ENCODE results near the gene PARP11.

Gene PARP11

DNA sequence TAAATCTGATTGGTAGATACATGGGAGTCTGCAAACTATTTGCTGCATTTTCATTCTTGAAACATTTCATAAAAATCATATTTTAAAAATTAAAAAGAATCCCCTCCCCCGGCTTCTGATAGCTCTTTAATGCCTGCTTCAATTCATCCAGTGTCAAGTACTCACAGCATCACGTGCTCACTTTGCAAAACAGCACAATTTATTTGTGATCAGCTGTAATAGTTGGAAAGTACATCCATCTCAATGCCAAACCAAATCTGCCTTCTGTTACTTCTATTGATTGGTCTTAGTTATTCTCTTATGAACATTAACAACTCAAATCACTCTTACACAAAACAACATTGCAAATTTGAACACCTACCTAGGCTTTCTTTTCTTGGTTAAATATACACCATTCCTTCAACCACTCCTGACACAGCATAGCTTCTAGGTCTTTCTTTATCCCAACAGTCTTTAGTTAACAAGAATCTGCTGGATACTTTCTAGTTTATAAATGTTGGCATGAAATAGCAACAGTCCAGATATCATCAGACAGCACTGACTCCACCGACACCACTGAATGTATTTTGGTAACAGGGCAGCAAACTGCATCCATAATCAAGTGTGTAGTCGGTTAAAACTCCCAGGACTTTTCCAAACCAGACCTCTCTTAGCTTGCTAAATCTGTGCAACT is 58.0 kb downstream of the PARP11 start:
- DNase-seq: no peak

DNA sequence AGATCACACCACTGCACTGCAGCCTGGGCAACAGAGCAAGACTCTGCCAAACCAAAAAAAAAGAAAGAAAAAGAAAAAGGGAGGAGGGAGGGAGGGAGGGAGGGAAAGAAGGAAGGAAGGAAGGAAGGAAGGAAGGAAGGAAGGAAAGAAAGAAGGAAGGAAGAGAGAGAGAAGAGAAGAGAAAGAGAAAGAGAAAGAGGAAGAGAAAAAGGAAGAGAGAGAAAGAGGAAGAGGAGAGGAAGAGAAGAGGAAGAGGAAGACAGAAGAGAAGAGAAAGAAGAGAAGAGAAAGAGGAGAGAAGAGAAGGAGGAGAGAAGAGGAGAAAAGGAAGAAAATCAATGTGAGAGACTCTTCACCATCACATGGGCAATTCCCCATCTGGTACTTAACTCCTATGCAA is 62.7 kb downstream of the PARP11 start:
- DNase-seq: no peak

DNA sequence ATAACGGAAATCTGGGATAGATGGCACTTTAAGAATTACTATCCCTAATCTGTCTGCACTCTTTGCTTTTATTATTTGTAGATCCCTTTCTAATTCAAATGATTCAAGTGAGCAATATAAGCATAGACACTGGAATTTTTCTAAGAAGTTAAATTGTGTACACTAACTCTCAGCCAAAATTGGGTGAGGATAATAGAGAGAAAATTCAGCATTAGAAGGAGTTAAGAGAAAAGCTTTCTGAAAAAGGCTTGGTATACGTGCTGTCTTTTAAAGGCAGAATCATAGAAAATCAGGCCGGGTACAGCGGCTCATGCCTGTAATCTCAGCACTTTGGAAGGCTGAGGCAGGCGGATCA is 63.2 kb downstream of the PARP11 start:
- DNase-seq: no peak

GRCh38 chr12:3809357-3810015 is 63.7 kb downstream of the PARP11 start:
- DNase-seq: no peak

GRCh38 chr12:3805077-3805476 is 68.1 kb downstream of the PARP11 start:
- no peak for DNase-seq

GRCh38 chr12:3803865-3804472 is 69.2 kb downstream of the PARP11 start:
- peak; percentile 47 for DNase-seq

DNA sequence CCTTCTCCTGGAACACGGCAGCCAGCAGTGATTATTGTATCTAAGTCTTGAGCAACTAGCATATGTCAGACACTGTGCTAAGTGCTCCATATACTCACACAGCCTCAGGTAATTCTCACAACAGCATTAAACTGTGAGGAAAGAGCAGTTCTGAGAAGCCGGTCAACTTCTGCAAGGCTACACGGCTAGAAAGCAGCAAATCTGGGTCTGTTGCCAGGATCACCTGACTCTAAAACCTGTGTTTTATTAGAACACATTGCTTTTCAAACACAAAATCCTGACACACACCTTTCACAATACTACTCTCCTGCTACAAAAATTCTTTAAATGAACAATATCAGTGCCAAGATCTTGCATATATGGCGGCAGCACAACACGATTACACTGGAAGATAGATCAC is 70.5 kb downstream of the PARP11 start:
- no peak for DNase-seq

DNA sequence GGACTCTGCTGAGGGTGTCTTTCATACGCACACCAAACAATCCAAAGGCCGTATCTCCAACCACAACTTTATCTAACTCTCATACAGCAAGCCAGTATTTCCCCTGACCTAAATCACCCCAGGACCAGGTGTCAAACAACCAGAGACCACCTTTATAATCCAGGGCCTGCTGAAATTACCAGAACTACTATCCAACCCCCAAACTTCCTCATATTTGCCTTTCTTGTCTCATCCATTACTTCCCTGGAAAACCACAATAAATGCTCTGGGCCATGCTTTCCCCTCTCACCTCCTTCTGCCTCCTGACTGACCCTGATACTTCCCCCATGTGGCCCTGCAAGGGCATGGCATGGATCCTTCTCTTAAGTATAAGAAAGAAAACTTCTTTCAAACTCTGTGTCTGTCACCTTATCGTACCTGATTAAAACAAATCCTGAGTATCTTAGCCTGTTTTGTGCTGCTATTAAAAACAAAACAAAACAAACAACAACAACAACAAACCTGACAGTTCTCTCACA is 75.6 kb downstream of the PARP11 start:
- DNase-seq: no peak

DNA sequence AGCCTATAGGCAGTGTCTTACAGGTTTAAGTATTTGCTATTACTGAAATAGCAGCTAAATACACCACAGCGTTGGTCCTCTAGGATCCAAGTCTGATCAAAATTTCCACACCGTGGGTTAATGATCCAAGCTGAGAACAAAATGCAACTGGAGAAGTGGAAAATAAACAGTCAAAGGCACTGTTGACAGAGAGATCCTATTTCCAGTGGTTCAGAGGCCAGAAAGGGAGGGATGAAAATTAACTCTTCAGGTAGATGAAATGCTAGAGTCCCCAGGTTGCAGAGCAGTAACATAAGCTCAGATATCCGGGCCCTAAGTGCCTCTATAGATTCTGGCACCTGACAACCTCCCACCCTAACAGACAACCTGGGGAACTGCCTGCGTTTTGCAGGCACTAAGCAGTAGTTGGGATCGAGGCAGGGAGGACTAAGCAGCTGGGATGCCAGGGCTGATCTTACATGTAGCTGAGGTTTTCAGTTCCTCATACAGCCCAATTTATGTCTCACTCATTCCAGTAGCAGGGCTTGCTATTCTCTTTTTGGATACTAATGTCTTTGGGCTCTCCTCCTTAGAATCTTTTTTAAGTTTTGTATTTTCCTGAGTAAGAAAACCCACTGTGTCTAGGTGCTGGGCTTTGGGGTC is 77.6 kb downstream of the PARP11 start:
- DNase-seq: peak; percentile 85

- no peak for DNase-seq
Measured at GRCh38 chr12:3795066-3795465, 78.1 kb downstream of the PARP11 start.

- no peak for DNase-seq
Measured at GRCh38 chr12:3792623-3793288, 80.4 kb downstream of the PARP11 start.

GRCh38 chr12:3791256-3791874 is 81.8 kb downstream of the PARP11 start:
- no peak for DNase-seq

DNA sequence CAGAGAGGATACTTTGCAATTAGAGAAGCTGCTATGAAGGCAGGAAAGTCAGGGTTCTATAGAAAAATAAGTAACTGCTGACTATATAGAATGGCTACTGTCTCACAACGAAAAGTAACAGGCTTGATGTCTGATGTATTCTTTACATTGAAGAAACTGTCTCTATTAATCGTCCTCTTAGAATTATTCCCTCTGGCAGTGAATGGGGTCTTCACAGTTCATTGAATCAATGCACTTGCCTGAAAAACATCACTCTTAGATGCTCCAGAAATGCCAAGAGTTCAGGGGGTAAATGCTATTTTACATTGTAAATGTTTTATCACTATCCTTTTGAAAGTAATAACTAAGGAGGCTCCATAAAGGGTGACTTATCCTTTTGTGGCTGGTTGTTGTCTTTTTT is 82.6 kb downstream of the PARP11 start:
- DNase-seq: no peak

GRCh38 chr12:3789838-3790237 is 83.4 kb downstream of the PARP11 start:
- DNase-seq: no peak

- DNase-seq: no peak
Measured at GRCh38 chr12:3777206-3777809, 95.9 kb downstream of the PARP11 start.

DNA sequence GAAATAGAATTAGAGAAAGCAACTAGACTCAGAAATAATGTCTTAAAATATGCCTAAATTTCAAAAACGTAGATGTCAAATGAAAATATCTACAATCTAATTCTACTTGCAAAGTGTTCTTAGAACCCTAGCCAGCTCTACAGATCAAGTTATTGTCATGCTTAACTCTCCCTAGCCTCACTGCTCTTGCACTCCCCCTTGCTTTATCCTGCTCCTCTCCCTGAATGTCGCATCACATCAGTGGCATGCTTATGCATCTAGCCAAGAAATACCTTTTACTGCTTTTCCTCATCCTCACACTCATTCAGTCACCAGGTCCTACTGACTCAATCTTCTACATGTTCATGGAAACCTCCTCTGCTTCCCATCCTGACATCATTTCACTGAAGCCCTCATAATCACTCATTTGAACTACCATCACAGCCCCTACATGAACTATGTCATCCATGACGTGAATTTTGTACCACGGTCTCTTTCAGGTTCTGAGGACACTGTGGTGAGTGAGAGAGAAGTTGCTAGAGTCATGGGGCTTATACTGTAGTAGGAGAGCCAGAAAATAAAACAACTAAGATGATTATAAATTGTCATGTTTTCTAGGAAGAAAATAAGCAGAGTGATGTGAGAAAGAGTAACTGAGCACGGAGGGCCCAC is 97.7 kb downstream of the PARP11 start:
- no peak for DNase-seq

GRCh38 chr12:3772380-3772779 is 100.8 kb downstream of the PARP11 start:
- no peak for DNase-seq

DNA sequence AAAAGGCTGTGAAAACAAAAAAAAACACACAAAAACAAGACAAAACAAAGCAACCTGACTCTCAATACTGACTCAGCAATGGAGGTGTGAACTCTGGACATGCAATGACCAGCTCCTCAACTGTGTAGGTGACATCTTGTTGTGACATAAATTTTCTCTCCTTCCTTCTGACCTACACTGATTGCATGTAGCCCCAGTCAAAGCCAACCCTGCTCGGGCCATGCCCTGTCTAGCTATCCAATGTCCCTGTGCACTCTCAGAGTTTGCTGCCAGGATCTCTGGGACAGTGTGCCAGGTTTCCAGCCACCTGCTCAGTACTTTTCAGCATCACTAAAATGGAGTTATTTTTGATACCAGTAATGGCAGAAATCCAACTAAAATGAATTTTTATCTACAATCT is 101.3 kb downstream of the PARP11 start:
- no peak for DNase-seq

GRCh38 chr12:3770891-3771290 is 102.3 kb downstream of the PARP11 start:
- DNase-seq: no peak

GRCh38 chr12:3768911-3769447 is 104.2 kb downstream of the PARP11 start:
- DNase-seq: no peak

DNA sequence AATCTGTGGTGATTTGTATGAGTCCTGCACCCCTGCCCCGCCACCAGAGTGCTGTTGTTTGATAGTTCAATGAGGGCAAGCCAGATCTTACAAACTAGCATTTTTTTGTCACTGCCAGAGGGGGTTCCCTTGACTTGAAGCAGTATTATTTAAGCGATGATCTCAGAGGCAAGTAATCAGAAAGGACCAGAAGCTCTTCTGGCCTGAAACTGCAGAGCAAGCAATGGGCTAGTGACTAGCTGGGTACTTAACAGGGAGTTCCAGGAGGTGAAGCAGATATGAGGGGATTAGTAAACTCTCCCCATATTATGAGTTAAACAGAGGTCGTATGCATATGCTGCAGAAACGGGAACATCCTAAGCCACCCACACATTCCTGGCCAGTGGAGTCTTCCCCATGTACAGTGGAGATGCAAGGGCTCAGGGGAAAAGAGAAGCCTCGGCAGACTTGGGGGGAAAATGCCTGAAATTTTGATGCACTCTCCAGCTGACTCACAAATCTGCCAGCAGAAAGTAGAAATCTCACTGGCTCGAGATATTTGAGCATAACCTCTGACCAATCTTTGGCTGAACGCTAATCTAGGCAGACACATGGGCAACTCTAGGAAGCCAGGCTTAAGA is 112.0 kb downstream of the PARP11 start:
- no peak for DNase-seq
